Measurements from ENCODE around the gene SMYD5.
"Not testable (repeated sequence)": the region's sequence is repeated elsewhere in the genome, so short reads cannot be mapped to it uniquely, and the experiment has no call there.

Gene SMYD5

GRCh38 chr2:73257425-73258125 is 43.5 kb downstream of the SMYD5 start:
- no peak for DNase-seq (ENCODE audit: low read depth, low spot score)
- H3K27ac ChIP-seq = no peak overlapping the region

- no peak overlapping the region for H3K27ac ChIP-seq
- no peak for DNase-seq (ENCODE audit: low read depth, low spot score)
These were observed 44.3 kb downstream of the SMYD5 start for GRCh38 chr2:73258186-73258912.

- no peak for DNase-seq (ENCODE audit: low read depth, low spot score)
- H3K27ac ChIP-seq = no peak overlapping the region
These were observed 44.8 kb downstream of the SMYD5 start for GRCh38 chr2:73258913-73259215.

GRCh38 chr2:73259276-73259675 is 45.2 kb downstream of the SMYD5 start:
- DNase-seq (ENCODE audit: low read depth, low spot score) = no peak
- H3K27ac ChIP-seq = no peak overlapping the region

GRCh38 chr2:73259704-73260337 is 45.8 kb downstream of the SMYD5 start:
- DNase-seq (ENCODE audit: low read depth, low spot score) = no peak
- H3K27ac ChIP-seq = no peak overlapping the region

- H3K27ac ChIP-seq = no peak overlapping the region
- DNase-seq (ENCODE audit: low read depth, low spot score) = no peak
These were observed 46.4 kb downstream of the SMYD5 start for GRCh38 chr2:73260338-73260984.

GRCh38 chr2:73262108-73262651 is 48.1 kb downstream of the SMYD5 start:
- DNase-seq (ENCODE audit: low read depth, low spot score) = no peak
- H3K27ac ChIP-seq = no peak overlapping the region

GRCh38 chr2:73262691-73263429 is 48.8 kb downstream of the SMYD5 start:
- not testable (repeated sequence) for H3K27ac ChIP-seq; DNase-seq (ENCODE audit: low read depth, low spot score)

- DNase-seq (ENCODE audit: low read depth, low spot score) = no peak
- H3K27ac ChIP-seq = no peak overlapping the region
These were observed 49.7 kb downstream of the SMYD5 start for GRCh38 chr2:73263540-73264331.

- no peak for DNase-seq (ENCODE audit: low read depth, low spot score)
- H3K27ac ChIP-seq = no peak overlapping the region
These were observed 50.2 kb downstream of the SMYD5 start for GRCh38 chr2:73264332-73264606.

GRCh38 chr2:73264783-73265182 is 50.7 kb downstream of the SMYD5 start:
- no peak for DNase-seq (ENCODE audit: low read depth, low spot score)

GRCh38 chr2:73265298-73266060 is 51.4 kb downstream of the SMYD5 start:
- DNase-seq (ENCODE audit: low read depth, low spot score) = no peak
- H3K27ac ChIP-seq = no peak overlapping the region

More at GRCh38 chr2:73264783-73265182, 50.7 kb downstream of the SMYD5 start:
- no peak overlapping the region for H3K27ac ChIP-seq

- DNase-seq (ENCODE audit: low read depth, low spot score) = no peak
- no peak overlapping the region for H3K27ac ChIP-seq
These were observed 52.2 kb downstream of the SMYD5 start for GRCh38 chr2:73266061-73266901.

GRCh38 chr2:73267008-73267407 is 53.0 kb downstream of the SMYD5 start:
- no peak overlapping the region for H3K27ac ChIP-seq
- no peak for DNase-seq (ENCODE audit: low read depth, low spot score)

- H3K27ac ChIP-seq = peak overlapping the region; percentile 34
- DNase-seq (ENCODE audit: low read depth, low spot score) = no peak
These were observed 54.4 kb downstream of the SMYD5 start for GRCh38 chr2:73268366-73268829.

- no peak for DNase-seq (ENCODE audit: low read depth, low spot score)
- H3K27ac ChIP-seq = peak overlapping the region; percentile 34
These were observed 55.0 kb downstream of the SMYD5 start for GRCh38 chr2:73268830-73269685.

Data from epithelial cell of prostate (primary cell).